ENCODE measurements around the gene TFDP1.

- TF ChIP-seq CTCF (IDR thresholded peaks at IDR 0.05; ENCODE audit: borderline replicate concordance, extremely low read depth, low read length, poor library complexity, severe bottlenecking) (no peak), EZH2 (IDR thresholded peaks at IDR 0.05; ENCODE audit: borderline replicate concordance, low read depth, low read length, severe bottlenecking) (no peak)
These were observed 27.5 kb upstream of the TFDP1 start for GRCh38 chr13:113557013-113557412.
